IMR-90 (cell line): ENCODE measurements around the gene MTFR1L.

Source experiments
- BHLHE40 ChIP-seq: fragments of 150-350 bp; IDR thresholded peaks from 2 replicates; pipeline ENCODE4 v1.6.1; 2016; ENCODE audit warnings: mild to moderate bottlenecking, low read depth, low read length
- CEBPB ChIP-seq: IDR thresholded peaks from 2 replicates; pipeline ENCODE4 v1.6.1; 2012; ENCODE audit warnings: low read depth, low read length, improper control_type of control experiment
- CHD1 ChIP-seq: IDR thresholded peaks from 2 replicates; pipeline ENCODE4 v1.6.1; 2012; ENCODE audit warnings: low read depth, low read length, improper control_type of control experiment
- MAFK ChIP-seq: IDR thresholded peaks from 2 replicates; pipeline ENCODE4 v1.6.1; 2012; ENCODE audit warnings: low read depth, low read length, improper control_type of control experiment
- MAZ ChIP-seq: IDR thresholded peaks from 2 replicates; pipeline ENCODE4 v1.6.1; 2012; ENCODE audit warnings: low read depth, mild to moderate bottlenecking, low read length, improper control_type of control experiment, moderate library complexity, borderline replicate concordance
- MXI1 ChIP-seq: IDR thresholded peaks from 2 replicates; pipeline ENCODE4 v1.6.1; 2012; ENCODE audit warnings: low read depth, mild to moderate bottlenecking, low read length, moderate library complexity, borderline replicate concordance
- POLR2A ChIP-seq: IDR thresholded peaks from 2 replicates; pipeline ENCODE4 v1.6.1; 2012; ENCODE audit warnings: mild to moderate bottlenecking, low read depth, low read length
- RAD21 ChIP-seq: IDR thresholded peaks from 2 replicates; pipeline ENCODE4 v1.6.1; 2012; ENCODE audit warnings: low read length, improper control_type of control experiment
- RCOR1 ChIP-seq: IDR thresholded peaks from 2 replicates; pipeline ENCODE4 v1.6.1; 2012; ENCODE audit warnings: mild to moderate bottlenecking, low read length, improper control_type of control experiment; ENCODE audit not compliant: insufficient replicate concordance
- RFX5 ChIP-seq: IDR thresholded peaks from 2 replicates; pipeline ENCODE4 v1.8.0; 2012; ENCODE audit warnings: low read depth, mild to moderate bottlenecking, low read length, moderate library complexity
- SMC3 ChIP-seq: fragments of 150-350 bp; IDR thresholded peaks from 2 replicates; pipeline ENCODE4 v1.6.1; 2016; ENCODE audit warnings: low read depth, mild to moderate bottlenecking, antibody characterized with exemption, low read length, moderate library complexity
- USF2 ChIP-seq: fragments of 150-350 bp; IDR thresholded peaks from 2 replicates; pipeline ENCODE4 v1.6.1; 2017; ENCODE audit warnings: mild to moderate bottlenecking, antibody characterized with exemption, low read length, low read depth
- TF ChIP-seq, protein P1 (sequence below): conservative IDR thresholded peaks from 2 replicates; pipeline ENCODE4 v1.5.1; 2012; ENCODE audit warnings: mild to moderate bottlenecking, low read depth, low read length, improper control_type of control experiment

GRCh38 chr1:25804964-25805862 is 14.5 kb upstream of the MTFR1L start:
- TF ChIP-seq, protein P1, sequence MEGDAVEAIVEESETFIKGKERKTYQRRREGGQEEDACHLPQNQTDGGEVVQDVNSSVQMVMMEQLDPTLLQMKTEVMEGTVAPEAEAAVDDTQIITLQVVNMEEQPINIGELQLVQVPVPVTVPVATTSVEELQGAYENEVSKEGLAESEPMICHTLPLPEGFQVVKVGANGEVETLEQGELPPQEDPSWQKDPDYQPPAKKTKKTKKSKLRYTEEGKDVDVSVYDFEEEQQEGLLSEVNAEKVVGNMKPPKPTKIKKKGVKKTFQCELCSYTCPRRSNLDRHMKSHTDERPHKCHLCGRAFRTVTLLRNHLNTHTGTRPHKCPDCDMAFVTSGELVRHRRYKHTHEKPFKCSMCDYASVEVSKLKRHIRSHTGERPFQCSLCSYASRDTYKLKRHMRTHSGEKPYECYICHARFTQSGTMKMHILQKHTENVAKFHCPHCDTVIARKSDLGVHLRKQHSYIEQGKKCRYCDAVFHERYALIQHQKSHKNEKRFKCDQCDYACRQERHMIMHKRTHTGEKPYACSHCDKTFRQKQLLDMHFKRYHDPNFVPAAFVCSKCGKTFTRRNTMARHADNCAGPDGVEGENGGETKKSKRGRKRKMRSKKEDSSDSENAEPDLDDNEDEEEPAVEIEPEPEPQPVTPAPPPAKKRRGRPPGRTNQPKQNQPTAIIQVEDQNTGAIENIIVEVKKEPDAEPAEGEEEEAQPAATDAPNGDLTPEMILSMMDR = no peak
- TF ChIP-seq CHD1 = no peak
- TF ChIP-seq SMC3 = no peak
- no peak for TF ChIP-seq POLR2A
- TF ChIP-seq MAZ = no peak
- no peak for TF ChIP-seq RAD21
- TF ChIP-seq CEBPB = no peak
- no peak for TF ChIP-seq RCOR1
- no peak for TF ChIP-seq MAFK
- TF ChIP-seq MXI1 = no peak
- no peak for TF ChIP-seq USF2
- no peak for TF ChIP-seq BHLHE40
- TF ChIP-seq RFX5 = no peak
